GM23338 (cell line): ENCODE measurements around the gene AHCYL1. TPM values are rescaled to one million over a fixed set of nuclear protein-coding genes. Genes with fewer than 3 reads are reported as not detected.

Experiments
- ATAC-seq: fragments of 200-7000 bp; cut with Tn5 transposase; 3 replicates; pipeline ENCODE4 v1.9.1; 2020
- DNase-seq: peaks from one replicate; pipeline ENCODE4 v3.0.0-alpha.2; 2015; ENCODE audit warnings: low spot score
- H2AFZ ChIP-seq: fragments of 200-600 bp; sonication (generic); 2 replicates; pipeline ENCODE4 v1.8.0; 2016; ENCODE audit warnings: antibody characterized with exemption, mild to moderate bottlenecking, moderate library complexity
- H3F3A ChIP-seq: fragments of 200-600 bp; sonication (generic); replicated peaks from 2 replicates; pipeline ENCODE4 v1.8.0; 2017; ENCODE audit warnings: antibody characterized with exemption, mixed run types, low read depth
- H3K27ac ChIP-seq: fragments of 200-600 bp; sonication (generic); 2 replicates; pipeline ENCODE4 v1.6.1; 2016; ENCODE audit warnings: low read depth
- H3K27me3 ChIP-seq: fragments of 200-600 bp; sonication (generic); 2 replicates; pipeline ENCODE4 v1.8.0; 2016; ENCODE audit warnings: mild to moderate bottlenecking, mixed run types, moderate library complexity; ENCODE audit not compliant: insufficient read depth
- H3K36me3 ChIP-seq: fragments of 200-600 bp; sonication (generic); 2 replicates; pipeline ENCODE4 v1.8.0; 2016; ENCODE audit warnings: mild to moderate bottlenecking; ENCODE audit not compliant: insufficient read depth
- H3K4me1 ChIP-seq: fragments of 200-600 bp; sonication (generic); 2 replicates; pipeline ENCODE4 v1.8.0; 2016; ENCODE audit warnings: mild to moderate bottlenecking, moderate library complexity; ENCODE audit not compliant: insufficient read depth
- H3K4me2 ChIP-seq: fragments of 200-600 bp; sonication (generic); 2 replicates; pipeline ENCODE4 v1.7.1; 2017; ENCODE audit warnings: mixed run types
- H3K4me3 ChIP-seq: fragments of 200-600 bp; sonication (generic); 2 replicates; pipeline ENCODE4 v1.6.1; 2016; ENCODE audit warnings: mixed run types
- H3K79me2 ChIP-seq: fragments of 200-600 bp; sonication (generic); replicated peaks from 2 replicates; pipeline ENCODE4 v1.8.0; 2017; ENCODE audit warnings: mild to moderate bottlenecking; ENCODE audit not compliant: insufficient read depth
- H3K9me2 ChIP-seq: fragments of 200-600 bp; sonication (generic); 2 replicates; pipeline ENCODE4 v1.8.0; 2017; ENCODE audit not compliant: insufficient read depth
- H4K20me1 ChIP-seq: fragments of 200-600 bp; sonication (generic); replicated peaks from 2 replicates; pipeline ENCODE4 v1.8.0; 2017; ENCODE audit warnings: mild to moderate bottlenecking; ENCODE audit not compliant: insufficient read depth
- H3K27ac Mint-ChIP-seq: 2 replicates; pipeline ENCODE4 v1.8.0; 2020; ENCODE audit warnings: inconsistent platforms, mild to moderate bottlenecking, moderate library complexity, mixed read lengths
- H3K27me3 Mint-ChIP-seq: 3 replicates; pipeline ENCODE4 v1.8.0; 2022; ENCODE audit warnings: low read depth, mild to moderate bottlenecking, moderate library complexity, mixed read lengths, inconsistent platforms; ENCODE audit not compliant: insufficient read depth, poor library complexity
- H3K36me3 Mint-ChIP-seq: 3 replicates; pipeline ENCODE4 v1.8.0; 2021; ENCODE audit warnings: low read depth, mild to moderate bottlenecking, inconsistent platforms, moderate library complexity, mixed read lengths
- H3K4me1 Mint-ChIP-seq: 3 replicates; pipeline ENCODE4 v1.8.0; 2020; ENCODE audit warnings: mild to moderate bottlenecking, inconsistent platforms, mixed read lengths
- H3K4me3 Mint-ChIP-seq: 3 replicates; pipeline ENCODE4 v1.8.0; 2021; ENCODE audit warnings: moderate library complexity, mild to moderate bottlenecking, inconsistent platforms, mixed read lengths
- H3K9me3 Mint-ChIP-seq: 3 replicates; pipeline ENCODE4 v1.8.0; 2020; ENCODE audit warnings: moderate library complexity, mild to moderate bottlenecking, inconsistent platforms, mixed read lengths
- CREB1 ChIP-seq: fragments of 250-450 bp; sonication (Bioruptor Pico); IDR thresholded peaks from 2 replicates; pipeline ENCODE4 v1.5.0; 2020; ENCODE audit warnings: low read depth, mild to moderate bottlenecking, moderate library complexity
- CTCF ChIP-seq, 2 experiments: fragments of 200-600 bp in 1 of 2; sonication (generic) in 1 of 2; conservative IDR thresholded peaks; 2 replicates each; pipeline versions ENCODE4 v1.5.1 to v1.6.1; 2016 to 2017; ENCODE audit warnings: antibody characterized with exemption in 2 of 2, low read depth in 2 of 2, mild to moderate bottlenecking in 2 of 2, moderate library complexity in 1 of 2
- ETS1 ChIP-seq: IDR thresholded peaks from 2 replicates; pipeline ENCODE4 v1.6.1; 2016; ENCODE audit warnings: antibody characterized with exemption
- EZH2 ChIP-seq: fragments of 200-600 bp; sonication (generic); IDR thresholded peaks from one replicate; pipeline ENCODE4 v1.8.0; 2017; ENCODE audit warnings: antibody characterized with exemption, mild to moderate bottlenecking, low read depth; ENCODE audit not compliant: unreplicated experiment
- EZH2phosphoT487 ChIP-seq: fragments of 200-600 bp; sonication (generic); IDR thresholded peaks from one replicate; pipeline ENCODE4 v1.8.1; 2018; ENCODE audit warnings: antibody characterized with exemption; ENCODE audit not compliant: unreplicated experiment
- JUNB ChIP-seq: IDR thresholded peaks from one replicate; pipeline ENCODE4 v1.6.1; 2016; ENCODE audit warnings: antibody characterized with exemption; ENCODE audit not compliant: unreplicated experiment
- POLR2AphosphoS5 ChIP-seq: IDR thresholded peaks from 2 replicates; pipeline ENCODE4 v1.6.1; 2016; ENCODE audit warnings: antibody characterized with exemption, low read depth
- REST ChIP-seq: IDR thresholded peaks from one replicate; pipeline ENCODE4 v1.6.1; 2018; ENCODE audit warnings: antibody characterized with exemption; ENCODE audit not compliant: unreplicated experiment
- STAT1 ChIP-seq: IDR thresholded peaks from one replicate; pipeline ENCODE4 v1.6.1; 2016; ENCODE audit warnings: antibody characterized with exemption; ENCODE audit not compliant: unreplicated experiment
- ZNF331 ChIP-seq: fragments of 250-450 bp; sonication (Bioruptor Pico); IDR thresholded peaks from 2 replicates; pipeline ENCODE4 v1.5.0; 2020; ENCODE audit warnings: low read depth, mild to moderate bottlenecking, moderate library complexity
- polyA plus RNA-seq: library from polyadenylated mRNA; unstranded; fragments of >200 nt; fragmentation: Nextera tagmentation; extraction: Ambion mirVana; gene quantifications from 2 replicates; pipeline ENCODE4 v1.2.1, GENCODE V29; 2016
- total RNA-seq: library from RNA; depleted of rRNA; stranded (reverse); fragments of >200 nt; shearing (Covaris generic); gene quantifications from 2 replicates; pipeline ENCODE4 v1.2.3, GENCODE V29; 2014

Gene AHCYL1
- total and polyA plus RNA-seq, 2 experiments from 2014 or later: 63.3 to 70.0 TPM

- no peaks in the 10 kb centered on the region; the same call in 1 of the 2 replicates for H3F3A ChIP-seq
- H3K27ac ChIP-seq: no peak overlapping the region
- no peak for ATAC-seq
Observed at GRCh38 chr1:110034040-110034450, 49.5 kb downstream of the AHCYL1 start.

More at GRCh38 chr1:110034040-110034450, 49.5 kb downstream of the AHCYL1 start:
- Mint-ChIP-seq H3K27me3 (peaks cover 4% of the 10 kb centered on the region), H3K36me3 (peaks cover 18% of the 10 kb centered on the region), H3K4me3 (peak overlapping the region; percentile 96), H3K9me3 (no peaks in the 10 kb centered on the region), H3K27ac (peak overlapping the region; percentile 93), H3K4me1 (peaks cover 26% of the 10 kb centered on the region)
- no peaks in the 10 kb centered on the region for H3K27me3 ChIP-seq
- peaks cover 28% of the 10 kb centered on the region for H3K79me2 ChIP-seq
- peaks cover 10% of the 10 kb centered on the region for H3K36me3 ChIP-seq
- peak overlapping the region; percentile 76 for H3K4me3 ChIP-seq
- H3K9me2 ChIP-seq: no peaks in the 10 kb centered on the region
- H4K20me1 ChIP-seq: peaks cover 15% of the 10 kb centered on the region
- TF ChIP-seq CREB1 (CRISPR knock-in tag) (no peak), POLR2AphosphoS5 (no peak), STAT1 (no peak), REST (no peak), EZH2phosphoT487 (no peak), CTCF (conservative IDR thresholded peaks at IDR 0.05; ENCODE audit: low read depth in 2 of 2) (no peak), ETS1 (no peak), ZNF331 (CRISPR knock-in tag) (no peak), EZH2 (no peak), JUNB (no peak)
- H2AFZ ChIP-seq: peak overlapping the region; percentile 14; the same call in 1 of the 2 replicates
- H3K4me1 ChIP-seq: peaks cover 25% of the 10 kb centered on the region
- peak overlapping the region; percentile 70 for H3K4me2 ChIP-seq
- DNase-seq: no peak
